Measurements from ENCODE around the gene GNA15.

Gene GNA15

GRCh38 chr19:3132971-3133792, 2.7 kb upstream of the GNA15 start:
- DNase-seq (ENCODE audit: extremely low read depth, low read depth) = no peak
- no peak overlapping the region for H3K4me3 ChIP-seq (replicated peaks; ENCODE audit: low read depth, low read length)
- TF ChIP-seq CTCF (IDR thresholded peaks at IDR 0.05; ENCODE audit: low read depth, low read length, missing control alignments) = no peak

- no peak for DNase-seq (ENCODE audit: extremely low read depth, low read depth)
- no peak for TF ChIP-seq CTCF (IDR thresholded peaks at IDR 0.05; ENCODE audit: low read depth, low read length, missing control alignments)
- H3K4me3 ChIP-seq (replicated peaks; ENCODE audit: low read depth, low read length) = no peak overlapping the region
Observed at GRCh38 chr19:3133793-3134116, 2.1 kb upstream of the GNA15 start.

- TF ChIP-seq CTCF (IDR thresholded peaks at IDR 0.05; ENCODE audit: low read depth, low read length, missing control alignments) = no peak
- no peak overlapping the region for H3K4me3 ChIP-seq (replicated peaks; ENCODE audit: low read depth, low read length)
- DNase-seq (ENCODE audit: extremely low read depth, low read depth) = no peak
Observed at GRCh38 chr19:3136684-3137055, 837 bp downstream of the GNA15 start.

- no peak for TF ChIP-seq CTCF (IDR thresholded peaks at IDR 0.05; ENCODE audit: low read depth, low read length, missing control alignments)
- no peak for DNase-seq (ENCODE audit: extremely low read depth, low read depth)
- H3K4me3 ChIP-seq (replicated peaks; ENCODE audit: low read depth, low read length) = no peak overlapping the region
Observed at GRCh38 chr19:3137119-3137518, 1.3 kb downstream of the GNA15 start.

- no peak for TF ChIP-seq CTCF (IDR thresholded peaks at IDR 0.05; ENCODE audit: low read depth, low read length, missing control alignments)
- no peak for DNase-seq (ENCODE audit: extremely low read depth, low read depth)
- H3K4me3 ChIP-seq (replicated peaks; ENCODE audit: low read depth, low read length) = no peak overlapping the region
Observed at GRCh38 chr19:3138268-3138667, 2.4 kb downstream of the GNA15 start.

GRCh38 chr19:3140667-3141038, 4.8 kb downstream of the GNA15 start:
- no peak overlapping the region for H3K4me3 ChIP-seq (replicated peaks; ENCODE audit: low read depth, low read length)
- no peak for DNase-seq (ENCODE audit: extremely low read depth, low read depth)
- no peak for TF ChIP-seq CTCF (IDR thresholded peaks at IDR 0.05; ENCODE audit: low read depth, low read length, missing control alignments)

- DNase-seq (ENCODE audit: extremely low read depth, low read depth) = no peak
- TF ChIP-seq CTCF (IDR thresholded peaks at IDR 0.05; ENCODE audit: low read depth, low read length, missing control alignments) = no peak
- no peak overlapping the region for H3K4me3 ChIP-seq (replicated peaks; ENCODE audit: low read depth, low read length)
Observed at GRCh38 chr19:3142292-3142670, 6.4 kb downstream of the GNA15 start.

Data from HFF-Myc (cell line).